ENCODE data around the gene ZNF683. TPM values are rescaled to one million over a fixed set of nuclear protein-coding genes. Genes with fewer than 3 reads are reported as not detected.

The ZNF683 gene
- total RNA-seq, 2 experiments from 2014 or later, result 0.17 TPM; not detected in 1

Other genes with a start within 250 kb of the ZNF683 start
- gene FAM110D, start 213.7 kb downstream of the ZNF683 start, total RNA-seq, result not detected
- not detected for gene C1orf232, start 203.8 kb downstream of the ZNF683 start, total RNA-seq
- gene ZNF593, start 202.8 kb downstream of the ZNF683 start, total RNA-seq, result 10 to 100 TPM; 27.3 to 28.6 TPM
- not detected for gene ZNF593OS, start 200.9 kb downstream of the ZNF683 start, total RNA-seq
- gene CNKSR1, start 195.3 kb downstream of the ZNF683 start, total RNA-seq, result 1 to 10 TPM; 6.4 to 7.5 TPM
- not detected for gene CATSPER4, start 182.1 kb downstream of the ZNF683 start, total RNA-seq
- 10 to 100 TPM; 46.9 to 49.0 TPM for gene CEP85, start 138.6 kb downstream of the ZNF683 start, total RNA-seq
- gene SH3BGRL3, start 92.7 kb downstream of the ZNF683 start, total RNA-seq, result 100 to 1,000 TPM; 606 to 707 TPM
- 10 to 100 TPM; 48.6 to 51.3 TPM for gene UBXN11, start 66.1 kb downstream of the ZNF683 start, total RNA-seq
- 1,000 to 10,000 TPM; 1,663 to 1,924 TPM for gene CD52, start 54.8 kb downstream of the ZNF683 start, total RNA-seq
- gene CRYBG2, start 18.6 kb downstream of the ZNF683 start, total RNA-seq, result 1 to 10 TPM; 2.2 to 2.6 TPM
- not detected for gene LIN28A, start 38.1 kb upstream of the ZNF683 start, total RNA-seq
- 10 to 100 TPM; 49.1 to 55.3 TPM for gene DHDDS, start 59.6 kb upstream of the ZNF683 start, total RNA-seq
- gene HMGN2, start 99.7 kb upstream of the ZNF683 start, total RNA-seq, result 1,000 to 10,000 TPM; 1,241 to 1,307 TPM
- 100 to 1,000 TPM; 192 to 199 TPM for gene RPS6KA1, start 157.0 kb upstream of the ZNF683 start, total RNA-seq

Data from activated CD4-positive, alpha-beta T cell treated with anti-CD3 and anti-CD28 coated beads, Interleukin-2, amount 10 ng/mL, durations not matched to agents 7 days and 5 days (primary cell).